WTC11 (cell line): ENCODE results near the gene SERGEF.

ENCODE experiments used
- GRHL2 ChIP-seq: fragments of 250-450 bp; sonication (Bioruptor Pico); IDR thresholded peaks from 2 replicates; pipeline ENCODE4 v1.8.0; 2022; ENCODE audit warnings: mild to moderate bottlenecking, moderate library complexity; ENCODE audit not compliant: insufficient replicate concordance, severe bottlenecking
- MYBL2 ChIP-seq: sonication (generic); formaldehyde crosslinking; IDR thresholded peaks from 2 replicates; pipeline ENCODE4 v1.8.1; 2023; ENCODE audit warnings: mild to moderate bottlenecking, moderate library complexity, missing genetic modification reagents
- PRDM15 ChIP-seq: sonication (generic); formaldehyde crosslinking; IDR thresholded peaks from 2 replicates; pipeline ENCODE4 v1.8.0; 2022; ENCODE audit warnings: missing genetic modification reagents
- SP1 ChIP-seq: sonication (generic); formaldehyde crosslinking; conservative IDR thresholded peaks from 2 replicates; pipeline ENCODE4 v1.8.1; 2022; ENCODE audit warnings: missing genetic modification reagents
- ZNF121 ChIP-seq: sonication (generic); formaldehyde crosslinking; IDR thresholded peaks from 2 replicates; pipeline ENCODE4 v1.8.0; 2023; ENCODE audit warnings: missing genetic modification reagents
- ZNF396 ChIP-seq: fragments of 250-450 bp; sonication (Bioruptor Pico); IDR thresholded peaks from 2 replicates; pipeline ENCODE4 v1.8.0; 2021; ENCODE audit warnings: mild to moderate bottlenecking, moderate library complexity, borderline replicate concordance
- TF ChIP-seq, protein P1 (sequence below): fragments of 200-600 bp; IDR thresholded peaks from 2 replicates; pipeline ENCODE4 v1.8.0; 2022; ENCODE audit warnings: antibody characterized with exemption
- TF ChIP-seq, protein P2 (sequence below): sonication (generic); formaldehyde crosslinking; IDR thresholded peaks from 2 replicates; pipeline ENCODE4 v1.8.0; 2022; ENCODE audit warnings: mild to moderate bottlenecking, missing genetic modification reagents

DNA sequence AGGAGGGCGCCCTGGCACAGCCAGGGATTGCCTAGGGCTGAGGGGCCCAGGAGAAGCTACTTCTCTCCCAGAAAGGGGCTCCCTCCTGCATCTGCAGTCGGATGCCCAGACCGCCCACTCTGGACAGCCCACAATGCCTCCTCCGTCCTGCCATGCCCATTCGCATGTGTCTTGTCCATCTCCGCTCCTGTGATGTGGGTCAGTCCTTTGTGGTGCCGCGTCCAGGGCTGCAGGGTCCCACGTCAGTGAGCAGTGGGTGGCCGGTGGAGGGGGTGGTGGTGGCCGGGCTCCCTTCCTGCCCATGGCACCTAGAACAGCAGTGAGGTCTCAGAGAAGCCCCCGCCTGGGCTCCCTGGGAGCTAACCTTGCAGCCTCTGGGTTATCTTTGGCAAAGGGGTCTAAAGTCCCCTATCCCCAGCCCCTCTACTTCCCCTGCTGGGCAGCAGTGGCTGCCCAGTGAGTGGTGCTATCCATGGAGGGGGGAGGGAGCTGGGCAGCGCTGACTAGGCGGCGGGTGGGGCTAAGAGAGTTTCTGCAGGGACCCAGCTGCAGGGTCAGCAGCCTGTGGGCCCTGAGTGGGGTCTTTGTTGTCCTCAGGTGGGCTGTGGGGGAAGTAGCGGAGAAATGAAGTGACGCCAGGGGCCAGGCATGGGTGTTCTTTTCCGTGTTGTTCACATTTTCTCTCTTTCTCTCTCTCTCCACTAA, 237.2 kb downstream of the SERGEF start:
- TF ChIP-seq, protein P1, sequence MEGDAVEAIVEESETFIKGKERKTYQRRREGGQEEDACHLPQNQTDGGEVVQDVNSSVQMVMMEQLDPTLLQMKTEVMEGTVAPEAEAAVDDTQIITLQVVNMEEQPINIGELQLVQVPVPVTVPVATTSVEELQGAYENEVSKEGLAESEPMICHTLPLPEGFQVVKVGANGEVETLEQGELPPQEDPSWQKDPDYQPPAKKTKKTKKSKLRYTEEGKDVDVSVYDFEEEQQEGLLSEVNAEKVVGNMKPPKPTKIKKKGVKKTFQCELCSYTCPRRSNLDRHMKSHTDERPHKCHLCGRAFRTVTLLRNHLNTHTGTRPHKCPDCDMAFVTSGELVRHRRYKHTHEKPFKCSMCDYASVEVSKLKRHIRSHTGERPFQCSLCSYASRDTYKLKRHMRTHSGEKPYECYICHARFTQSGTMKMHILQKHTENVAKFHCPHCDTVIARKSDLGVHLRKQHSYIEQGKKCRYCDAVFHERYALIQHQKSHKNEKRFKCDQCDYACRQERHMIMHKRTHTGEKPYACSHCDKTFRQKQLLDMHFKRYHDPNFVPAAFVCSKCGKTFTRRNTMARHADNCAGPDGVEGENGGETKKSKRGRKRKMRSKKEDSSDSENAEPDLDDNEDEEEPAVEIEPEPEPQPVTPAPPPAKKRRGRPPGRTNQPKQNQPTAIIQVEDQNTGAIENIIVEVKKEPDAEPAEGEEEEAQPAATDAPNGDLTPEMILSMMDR, result no peak
- TF ChIP-seq ZNF396 (CRISPR knock-in tag), result no peak
- no peak for TF ChIP-seq ZNF121 (CRISPR knock-in tag)
- TF ChIP-seq, protein P2, sequence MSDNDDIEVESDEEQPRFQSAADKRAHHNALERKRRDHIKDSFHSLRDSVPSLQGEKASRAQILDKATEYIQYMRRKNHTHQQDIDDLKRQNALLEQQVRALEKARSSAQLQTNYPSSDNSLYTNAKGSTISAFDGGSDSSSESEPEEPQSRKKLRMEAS (CRISPR knock-in tag), result no peak
- TF ChIP-seq PRDM15, result no peak
- no peak for TF ChIP-seq GRHL2
- TF ChIP-seq MYBL2 (CRISPR knock-in tag), result no peak
- no peak for TF ChIP-seq SP1 (CRISPR knock-in tag)
